HS-27A (cell line): ENCODE data around the gene MBD1.
"Not testable (repeated sequence)": the region's sequence is repeated elsewhere in the genome, so short reads cannot be mapped to it uniquely, and the experiment has no call there.

ENCODE experiments used
- DNase-seq: peaks from one replicate; pipeline ENCODE4 v3.0.0-alpha.2; 2012; ENCODE audit warnings: low read depth, missing footprints

MBD1 gene

DNA sequence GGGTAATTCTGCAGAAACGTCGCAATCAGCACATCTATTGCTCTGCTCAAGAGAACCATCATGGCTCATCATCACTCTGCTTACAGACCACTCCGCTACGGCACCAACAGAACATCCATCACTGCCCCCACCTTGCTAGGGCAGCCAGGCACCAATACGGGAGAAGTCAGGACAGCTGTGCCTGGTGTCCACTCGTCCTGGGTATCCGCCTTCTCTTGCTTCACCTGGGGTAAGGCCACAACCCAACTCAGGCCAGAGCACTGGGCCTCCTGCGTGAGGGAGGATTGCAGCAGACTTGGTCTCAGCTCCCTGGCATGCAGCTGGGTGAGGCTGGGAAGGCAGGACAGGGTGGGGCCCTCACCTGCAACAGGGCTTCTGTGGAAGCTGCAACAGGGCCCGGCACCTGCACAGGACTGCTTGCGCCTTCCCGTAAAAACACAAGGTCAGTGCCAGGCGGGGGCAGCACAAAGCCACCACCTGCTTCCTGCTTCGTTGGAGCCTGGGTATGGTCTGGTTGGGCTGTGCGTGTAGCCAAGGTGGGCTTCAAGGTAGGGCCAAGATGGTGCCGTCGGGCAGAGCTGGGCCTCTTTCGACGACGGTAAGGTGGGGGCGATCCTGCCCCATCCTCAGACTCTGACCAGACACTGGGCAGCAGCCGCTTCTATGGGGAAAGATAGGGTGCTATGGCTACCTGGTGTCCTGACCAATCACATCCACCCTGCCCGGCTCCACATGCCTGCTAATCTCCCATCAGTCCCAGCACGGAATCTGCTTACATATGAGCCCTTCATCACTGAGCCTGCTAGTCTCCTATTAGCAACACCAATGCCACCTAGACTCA is 7.9 kb downstream of the MBD1 start:
- DNase-seq = no peak

DNA sequence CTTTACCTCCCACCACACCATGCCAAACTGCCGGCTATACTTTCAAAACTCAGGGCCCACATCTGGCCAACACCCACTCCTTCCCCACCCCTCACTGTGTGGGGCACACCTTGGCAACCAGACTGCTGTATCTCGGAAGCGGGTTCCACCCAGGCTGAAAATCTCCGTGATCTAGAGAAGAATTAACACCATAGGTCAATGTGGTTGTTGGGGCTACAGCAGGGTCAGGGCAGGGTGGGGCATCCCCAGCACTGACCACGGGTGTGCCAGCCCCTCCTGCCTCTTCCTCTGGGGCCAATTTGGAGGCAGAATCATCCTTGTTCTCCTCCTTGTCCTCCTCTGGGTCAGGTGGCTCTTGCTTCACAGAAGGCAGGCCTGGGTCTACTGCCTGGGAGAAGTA is 8.8 kb downstream of the MBD1 start:
- no peak for DNase-seq

DNA sequence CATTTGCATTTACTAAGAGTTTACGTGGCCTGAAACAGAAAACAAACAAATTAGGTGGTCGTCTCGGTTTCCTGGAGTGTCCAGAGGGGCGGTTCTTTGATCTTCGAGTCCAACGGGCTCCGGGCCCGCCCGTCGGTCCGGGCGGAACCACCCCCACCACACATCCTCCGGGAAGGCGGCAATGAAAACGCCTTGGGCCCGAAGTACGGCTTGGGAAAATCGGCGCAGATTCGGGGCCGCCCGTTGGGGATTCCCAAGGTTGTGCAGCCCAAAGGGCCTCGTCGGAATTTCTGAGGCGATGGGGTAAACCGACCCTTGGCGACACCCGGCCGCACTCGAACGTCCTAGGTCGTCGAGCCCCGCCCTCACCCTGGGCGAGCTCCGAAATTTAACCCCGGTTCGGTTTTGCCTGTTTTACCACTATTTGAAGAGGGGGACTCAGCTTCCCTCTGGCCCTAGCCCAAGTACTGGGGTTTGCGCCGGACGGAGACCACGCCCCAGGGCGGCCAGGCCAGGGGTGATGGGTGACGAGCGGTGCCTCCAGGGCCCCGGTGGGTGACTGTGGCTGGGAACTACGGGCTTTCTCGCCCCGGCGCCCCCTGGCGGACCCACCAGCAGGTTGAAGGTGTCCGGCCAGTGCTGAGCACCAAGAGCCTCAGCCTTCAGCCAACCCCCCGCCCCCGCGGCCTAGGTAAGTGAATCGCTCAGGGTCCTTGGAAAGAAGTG is 13.1 kb downstream of the MBD1 start:
- no peak for DNase-seq

DNA sequence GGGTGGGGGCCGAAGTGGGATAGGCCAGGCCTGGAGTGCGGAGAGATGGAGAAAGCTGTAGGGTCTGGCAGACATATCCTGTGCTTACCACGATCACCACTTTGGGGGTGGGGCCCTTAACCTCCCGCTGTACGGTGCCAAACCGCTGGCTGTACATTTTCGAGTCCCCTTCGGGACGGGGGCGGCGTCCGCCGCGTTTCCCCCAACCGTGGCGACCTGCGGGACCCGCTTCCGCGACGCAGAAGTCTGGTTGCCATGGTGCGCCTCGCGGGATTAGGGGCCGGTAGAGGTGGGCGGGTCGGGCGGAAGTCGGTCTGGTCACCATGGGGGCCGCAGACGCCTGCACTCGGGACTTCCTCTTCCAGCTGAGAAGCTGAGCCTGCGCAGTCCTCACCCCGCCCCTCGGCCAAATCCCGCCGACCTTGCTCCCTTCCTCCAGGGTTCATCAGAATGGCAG is 15.0 kb downstream of the MBD1 start, which contains the start of gene CFAP53:
Gene CFAP53 (minus strand): TSS at position 248 of the 457 bp plus-strand sequence. CDS start 91 bp downstream, at position 157.
- no peak for DNase-seq

DNA sequence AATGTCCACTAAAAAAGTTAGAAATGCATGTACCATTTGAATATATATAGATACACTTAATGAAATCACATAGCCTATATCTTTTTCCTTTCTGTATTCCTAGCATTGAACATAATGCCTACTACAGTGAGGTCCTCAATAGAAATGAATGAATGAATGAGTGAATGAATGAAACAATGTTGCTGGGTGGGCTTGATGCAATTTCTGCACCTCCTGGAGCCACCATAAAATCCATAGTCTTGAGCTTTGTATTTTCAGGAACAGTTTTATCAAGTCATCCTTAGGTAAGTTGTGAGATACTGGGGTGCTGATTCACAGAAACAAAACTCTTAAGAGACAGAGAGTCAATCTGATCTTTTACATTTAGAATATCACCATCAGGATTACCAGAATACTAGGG is 18.3 kb downstream of the MBD1 start:
- DNase-seq = no peak

DNA sequence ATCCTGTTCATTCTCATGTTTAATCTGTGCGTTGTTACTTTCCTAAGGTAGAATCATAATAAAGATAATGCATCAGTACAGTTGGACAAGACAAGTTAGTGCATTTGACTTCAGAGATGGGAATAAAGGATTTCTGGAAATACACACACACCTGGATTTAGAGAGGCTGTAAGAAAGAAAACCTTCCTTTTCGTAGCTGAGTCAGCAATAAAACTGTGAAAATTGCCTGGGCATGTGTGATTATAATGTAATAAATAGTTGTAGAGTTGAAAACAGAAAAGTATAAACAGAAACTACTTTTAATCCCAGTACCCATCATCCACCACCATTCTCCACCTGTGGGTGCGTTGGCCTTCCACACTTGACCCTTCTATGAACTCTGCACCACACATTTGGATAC is 30.4 kb downstream of the MBD1 start:
- no peak for DNase-seq

DNA sequence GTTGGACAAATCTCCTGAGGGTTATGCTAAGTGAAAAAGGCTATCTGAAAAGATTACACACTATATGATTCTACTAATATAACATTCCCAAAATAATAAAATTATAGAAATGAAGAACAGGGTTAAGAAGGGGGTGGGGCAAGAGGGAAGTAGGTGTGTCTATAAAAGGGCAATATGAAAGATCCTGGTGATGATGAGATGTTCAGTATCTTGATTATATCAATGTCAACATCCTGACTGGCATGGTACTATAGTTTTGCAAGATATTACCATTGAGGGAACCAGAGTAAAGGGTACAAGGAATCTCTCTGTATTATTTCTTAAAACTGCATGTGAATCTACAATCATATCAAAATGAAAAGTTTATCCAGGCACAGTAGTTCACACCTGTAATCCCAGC is 31.7 kb downstream of the MBD1 start:
- no peak for DNase-seq

DNA sequence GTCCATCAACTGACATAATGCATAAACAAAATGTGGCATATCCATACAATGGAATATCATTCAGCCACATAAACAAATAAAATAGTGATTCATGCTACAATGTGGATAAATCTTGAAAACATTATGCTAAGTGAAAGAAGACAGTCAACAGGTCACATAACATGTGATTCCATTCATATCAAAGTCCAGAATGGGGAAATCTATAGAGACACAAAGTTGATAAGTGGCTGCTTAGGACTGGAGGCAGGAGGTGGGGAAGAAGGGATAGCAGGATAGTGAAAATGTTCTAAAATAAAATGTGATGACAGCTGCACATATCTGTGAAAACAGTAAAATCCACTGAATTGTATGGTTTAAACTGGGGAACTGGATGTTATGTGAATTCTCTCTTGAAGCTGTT is 33.8 kb downstream of the MBD1 start:
- no peak for DNase-seq

DNA sequence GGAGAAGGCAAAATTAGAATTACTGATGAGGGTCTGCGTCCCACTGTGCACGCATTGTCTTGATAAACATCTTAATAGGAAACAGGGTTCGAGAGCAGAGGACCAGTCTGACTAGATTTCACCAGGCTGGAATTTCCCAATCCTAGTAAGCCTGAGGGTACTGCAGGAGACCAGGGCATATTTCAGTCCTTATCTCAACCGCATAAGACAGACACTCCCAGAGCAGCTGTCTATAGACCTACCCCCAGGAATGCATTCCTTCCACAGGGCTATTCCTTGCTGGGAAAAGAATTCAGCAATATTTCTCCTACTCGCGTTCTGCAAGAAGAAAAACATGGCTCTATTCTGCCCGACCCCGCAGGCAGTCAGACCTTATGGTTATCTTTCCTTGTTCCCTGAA is 39.6 kb downstream of the MBD1 start:
- DNase-seq = not testable (repeated sequence)

DNA sequence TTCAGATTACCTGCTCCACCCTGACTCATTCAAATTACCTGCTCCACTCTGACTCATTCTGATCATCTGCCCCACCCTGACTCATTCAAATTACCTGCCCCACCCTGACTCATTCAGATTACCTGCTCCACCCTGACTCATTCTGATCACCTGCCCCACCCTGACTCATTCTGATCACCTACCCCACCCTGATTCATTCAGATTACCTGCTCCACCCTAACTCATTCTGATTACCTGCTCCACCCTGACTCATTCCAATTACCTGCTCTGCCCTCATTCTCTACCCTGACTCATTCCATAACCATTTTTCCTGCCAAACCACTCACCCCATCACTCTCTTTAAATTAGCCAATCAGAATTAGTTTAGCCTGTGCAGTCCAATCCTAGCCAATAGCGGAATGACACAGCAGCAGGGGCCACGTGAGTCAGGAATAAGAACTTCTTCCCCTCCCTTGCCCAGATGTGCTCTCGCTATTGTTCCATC is 41.2 kb downstream of the MBD1 start:
- no peak for DNase-seq

DNA sequence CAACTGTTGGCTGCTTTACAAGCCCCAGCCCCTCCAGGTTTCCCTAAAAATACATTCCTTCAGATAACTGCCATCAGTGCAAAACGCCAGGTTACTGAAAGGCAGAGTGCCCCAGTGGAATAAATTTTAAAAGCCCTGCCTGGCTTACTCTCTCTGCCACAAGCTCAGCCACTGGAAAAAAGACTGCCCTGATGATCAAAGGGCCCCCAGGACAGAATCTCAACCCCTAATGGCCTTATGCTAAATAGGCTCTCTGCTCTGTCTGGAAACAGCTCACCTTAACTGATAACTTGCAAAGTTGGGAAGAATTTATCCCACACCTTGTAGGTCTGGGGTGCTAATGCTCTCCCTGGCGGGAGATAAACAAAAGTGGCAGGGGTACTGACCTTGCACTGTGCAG is 48.9 kb downstream of the MBD1 start:
- no peak for DNase-seq

DNA sequence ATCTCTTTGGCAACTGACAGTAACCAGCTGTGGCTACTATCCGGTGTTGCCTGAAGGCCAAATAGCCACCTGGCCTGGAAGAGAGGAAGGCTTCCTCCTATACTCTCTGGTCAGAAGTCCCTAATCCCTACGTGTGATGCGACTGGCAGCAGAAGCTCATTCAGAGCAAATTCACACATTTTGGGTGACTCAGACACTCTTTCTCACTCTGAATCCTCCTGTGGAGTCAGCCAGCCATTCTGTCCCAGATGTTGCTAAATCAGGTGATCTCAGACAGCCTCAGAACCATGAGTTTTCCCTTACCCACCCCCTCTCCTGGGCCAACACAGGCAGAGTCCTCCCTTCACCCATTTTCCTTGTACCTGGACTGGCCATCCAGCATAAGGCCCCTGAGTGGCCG is 49.7 kb downstream of the MBD1 start:
- no peak for DNase-seq

DNA sequence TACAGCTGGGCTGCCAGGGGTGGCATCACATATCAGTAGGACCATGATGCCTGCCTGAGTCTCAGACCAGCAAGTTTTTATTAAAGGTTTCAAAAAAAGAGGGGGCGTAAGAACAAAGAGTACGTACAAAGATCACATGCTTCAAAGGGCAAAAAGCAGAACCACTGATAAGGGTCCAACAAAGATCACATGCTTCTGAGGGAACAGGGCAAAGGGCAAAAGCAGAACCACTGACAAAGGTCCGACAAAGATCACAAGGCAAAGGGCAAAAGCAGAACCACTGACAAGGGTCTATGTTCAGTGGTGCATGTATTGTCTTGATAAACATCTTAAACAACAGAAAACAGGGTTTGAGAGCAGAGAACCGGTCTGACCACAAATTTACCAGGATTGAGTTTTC is 61.1 kb downstream of the MBD1 start:
- DNase-seq = not testable (repeated sequence)
